ENCODE data around the gene SHB. TPM values are rescaled to one million over a fixed set of nuclear protein-coding genes. Genes with fewer than 3 reads are reported as not detected.
A peak's percentile ranks its signal among the peaks of the same experiment; 100 is the strongest.

The SHB gene
- total RNA-seq, 1 donor from 2014 or later, result 24.1 TPM

DNA sequence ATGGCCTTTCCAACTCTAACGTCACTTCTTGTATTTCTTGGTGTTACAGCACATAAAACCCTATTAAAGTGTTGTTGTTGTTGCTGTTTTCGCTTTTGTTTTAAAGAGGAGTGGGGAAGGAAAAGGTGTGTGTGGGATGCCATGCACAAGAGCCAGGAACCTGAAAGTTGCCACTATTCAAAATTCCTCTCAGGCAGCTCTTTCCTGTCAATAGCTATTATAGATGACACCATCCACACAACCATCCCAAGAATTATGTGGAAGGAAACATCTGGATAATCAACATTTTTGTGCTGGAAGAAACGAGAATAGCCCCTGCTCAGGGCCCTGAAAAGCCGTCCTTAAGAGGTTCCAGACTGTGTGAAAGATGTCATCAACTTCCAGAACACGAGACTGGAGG, 79.3 kb downstream of the SHB start:
- DNase-seq (ENCODE audit: low spot score), result no peak

DNA sequence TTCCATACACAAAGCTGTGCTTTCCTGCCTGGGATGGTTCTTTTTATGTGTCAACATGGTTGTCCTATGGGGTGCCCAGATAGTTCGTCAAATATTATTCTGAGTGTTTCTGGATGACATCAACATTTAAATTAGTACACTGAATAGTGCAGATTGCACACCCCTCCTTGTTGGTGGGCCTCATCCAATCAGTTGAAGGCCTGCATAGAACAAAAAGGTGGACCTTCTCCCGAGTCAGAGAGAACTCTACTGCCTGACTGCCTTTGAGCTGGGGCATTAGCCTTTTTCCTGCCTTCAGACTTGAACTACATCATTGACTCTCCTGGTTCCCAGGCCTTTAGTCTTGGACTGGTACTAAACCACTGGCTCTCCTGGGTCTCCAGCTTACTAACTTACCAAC, 80.4 kb downstream of the SHB start:
- no peak for DNase-seq (ENCODE audit: low spot score)

DNA sequence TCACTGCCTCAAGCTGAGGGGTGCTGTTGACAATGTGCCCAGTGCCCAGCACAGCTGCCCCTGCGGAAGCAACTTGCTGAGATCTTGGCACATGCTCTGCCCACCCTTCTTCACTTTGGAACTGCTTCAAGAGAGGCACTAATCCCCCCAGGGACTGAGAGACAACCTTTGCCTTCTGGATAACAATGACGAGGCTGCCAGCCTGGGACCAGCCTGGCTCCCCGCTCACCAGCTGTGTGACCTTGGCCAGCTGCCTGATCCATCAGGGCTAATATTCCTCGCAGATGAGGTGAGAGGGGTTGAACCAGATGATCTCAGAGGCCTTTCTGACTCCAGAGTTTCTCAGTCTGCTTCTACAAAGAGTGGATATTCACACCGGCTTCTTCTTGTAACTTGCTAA, 81.0 kb downstream of the SHB start:
- DNase-seq (ENCODE audit: low spot score), result no peak

DNA sequence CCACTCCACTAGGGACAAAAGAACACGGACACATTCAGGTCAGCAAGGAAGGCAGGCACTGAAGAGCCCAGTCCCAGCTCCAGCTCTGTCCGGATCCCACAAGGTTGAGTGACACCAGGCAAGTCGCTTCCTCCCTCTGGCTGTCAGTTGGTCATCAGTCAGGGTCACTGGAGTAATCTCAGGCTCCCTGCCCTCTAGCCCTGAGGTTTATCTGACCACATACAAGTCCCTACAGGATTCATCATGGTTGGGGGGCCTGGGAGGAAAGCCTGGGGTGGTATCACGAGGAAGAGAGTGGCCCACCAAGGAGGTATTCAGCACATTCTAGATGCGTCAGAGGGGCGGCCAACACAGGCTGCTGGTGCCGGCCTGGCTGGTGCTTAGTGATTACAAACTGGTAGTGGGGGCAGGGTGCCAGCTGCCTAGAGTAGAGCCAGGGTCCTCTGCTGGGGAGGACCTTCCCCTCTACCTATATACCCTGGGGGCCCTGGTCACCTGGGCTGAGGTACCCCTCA, 81.5 kb downstream of the SHB start:
- no peak for DNase-seq (ENCODE audit: low spot score)

- no peak for DNase-seq (ENCODE audit: low spot score)
These were observed 82.2 kb downstream of the SHB start for GRCh38 chr9:37986771-37987258.

DNA sequence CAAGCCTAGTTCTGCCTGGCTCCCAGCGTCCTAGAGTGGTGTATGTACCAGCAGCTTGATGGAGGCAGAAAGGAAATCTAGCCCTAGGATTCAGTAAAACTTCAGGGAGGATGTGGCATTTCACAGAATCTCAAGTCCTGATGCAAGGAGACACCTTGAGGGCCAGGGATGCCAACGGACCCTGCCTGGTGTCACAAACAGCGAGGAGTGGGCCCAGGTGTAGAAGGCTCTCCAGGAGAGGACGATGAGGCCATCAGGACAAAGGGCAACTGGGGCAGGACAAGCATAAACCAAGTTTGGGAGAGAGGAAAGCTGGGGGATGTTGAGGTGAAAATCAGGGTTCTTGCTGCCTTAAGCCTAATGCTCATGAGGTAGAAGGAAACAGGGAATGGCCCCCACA, 83.0 kb downstream of the SHB start:
- no peak for DNase-seq (ENCODE audit: low spot score)

- peak; percentile 78 for DNase-seq (ENCODE audit: low spot score)
These were observed 84.1 kb downstream of the SHB start for GRCh38 chr9:37984672-37985611.

- no peak for DNase-seq (ENCODE audit: low spot score)
These were observed 84.8 kb downstream of the SHB start for GRCh38 chr9:37984278-37984671.

GRCh38 chr9:37983381-37984067, 85.5 kb downstream of the SHB start:
- no peak for DNase-seq (ENCODE audit: low spot score)

DNA sequence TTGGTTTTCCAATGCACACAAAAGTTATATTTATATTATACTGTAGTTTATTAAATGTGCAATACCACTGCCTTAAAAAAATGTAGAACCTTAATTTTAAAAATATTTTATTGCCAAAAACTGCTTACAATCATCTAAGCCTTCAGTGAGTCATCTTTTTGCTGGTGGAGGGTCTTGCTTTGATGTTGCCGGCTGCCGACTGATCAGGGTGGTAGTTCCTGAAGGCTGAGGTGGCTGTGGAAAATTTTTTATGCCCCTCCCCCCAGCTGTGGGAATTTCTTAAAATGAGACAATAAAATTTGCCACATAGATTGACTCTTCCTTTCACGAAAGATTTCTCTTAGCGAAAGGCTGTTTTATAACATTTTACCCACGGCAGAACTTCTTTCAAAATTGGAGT, 89.2 kb downstream of the SHB start:
- DNase-seq (ENCODE audit: low spot score), result no peak

DNA sequence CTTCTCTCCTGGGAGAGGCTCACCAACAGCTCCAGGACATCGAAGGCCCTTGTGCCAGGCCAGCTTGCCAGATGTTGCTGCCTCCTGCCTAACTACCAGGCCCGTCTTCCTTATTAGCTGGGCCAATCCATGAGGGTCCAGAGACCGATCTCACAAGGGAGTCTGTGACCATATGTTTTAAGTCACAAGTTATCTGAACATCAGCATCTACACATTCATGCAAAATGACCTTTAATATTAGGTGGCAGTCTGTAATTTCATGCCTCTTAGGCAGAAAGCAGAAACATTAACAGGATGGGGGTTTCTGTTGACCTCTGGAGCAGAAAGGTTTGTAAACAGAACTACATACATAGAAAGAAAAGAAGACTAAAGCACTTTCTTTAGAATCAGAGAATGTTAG, 90.0 kb downstream of the SHB start:
- DNase-seq (ENCODE audit: low spot score), result no peak

GRCh38 chr9:37978481-37978864, 90.6 kb downstream of the SHB start:
- no peak for DNase-seq (ENCODE audit: low spot score)

DNA sequence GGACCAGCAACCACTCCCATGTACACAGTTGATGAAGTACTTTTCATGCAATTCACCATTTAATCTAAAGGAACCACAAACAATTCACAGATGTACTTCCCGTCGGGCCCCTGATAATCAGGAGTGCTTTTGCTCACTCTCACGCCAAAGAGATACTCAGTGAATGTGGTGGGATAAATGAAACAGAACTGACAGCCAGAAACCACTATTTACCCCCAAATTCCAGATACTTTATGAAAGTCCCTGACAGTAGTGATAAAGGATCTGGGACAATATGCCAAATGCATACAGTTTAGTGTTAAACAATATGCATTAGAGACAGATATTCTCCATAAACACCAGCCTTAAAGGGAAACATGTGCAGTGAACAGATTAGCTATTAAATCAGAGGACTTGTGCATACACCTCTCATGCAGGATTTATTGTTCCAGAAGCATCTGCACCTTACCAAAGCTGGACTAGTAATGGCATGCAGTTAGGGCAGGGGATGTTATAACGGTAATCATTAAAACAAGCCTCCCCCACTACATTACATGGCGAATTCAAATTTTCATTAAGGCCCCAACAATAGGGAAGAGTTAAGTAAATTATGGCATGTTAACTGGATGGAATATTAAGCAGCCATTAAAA, 91.1 kb downstream of the SHB start:
- no peak for DNase-seq (ENCODE audit: low spot score)

DNA sequence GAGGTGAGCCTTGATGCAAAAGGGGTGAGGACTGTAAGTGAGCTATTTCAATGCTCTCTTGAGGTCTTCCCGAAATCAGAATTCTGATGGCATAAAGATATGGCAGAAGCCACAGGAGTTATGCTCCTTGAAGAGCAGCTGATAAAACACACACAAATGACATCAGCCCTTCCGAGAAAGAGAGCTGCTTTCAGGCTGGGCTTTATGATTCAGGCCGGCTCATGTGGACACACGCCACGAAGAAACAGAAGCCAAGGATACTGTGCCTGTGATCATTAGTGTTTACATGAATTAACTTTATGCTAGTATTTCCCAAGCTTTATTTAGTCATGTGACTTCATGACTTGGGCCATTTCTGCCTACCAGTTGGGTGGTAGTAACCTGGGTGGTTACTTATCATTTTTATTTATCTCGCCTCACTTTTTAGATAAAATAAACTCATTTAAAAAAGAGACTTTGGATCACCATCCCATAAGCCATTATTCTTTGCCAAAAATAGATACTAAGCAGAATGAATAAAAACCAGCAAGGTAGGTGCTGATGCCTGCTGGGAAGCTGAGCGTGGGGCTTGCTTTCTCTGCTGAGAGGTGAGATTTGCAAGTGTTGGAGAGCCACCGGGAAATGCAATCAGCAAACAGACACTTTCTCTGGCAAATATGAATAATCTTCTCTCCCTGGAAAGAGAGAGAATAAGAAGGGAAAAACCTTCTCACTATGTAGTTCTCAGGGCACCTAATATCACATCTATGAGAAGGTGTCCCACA, 92.1 kb downstream of the SHB start:
- peak; percentile 89 for DNase-seq (ENCODE audit: low spot score)

DNA sequence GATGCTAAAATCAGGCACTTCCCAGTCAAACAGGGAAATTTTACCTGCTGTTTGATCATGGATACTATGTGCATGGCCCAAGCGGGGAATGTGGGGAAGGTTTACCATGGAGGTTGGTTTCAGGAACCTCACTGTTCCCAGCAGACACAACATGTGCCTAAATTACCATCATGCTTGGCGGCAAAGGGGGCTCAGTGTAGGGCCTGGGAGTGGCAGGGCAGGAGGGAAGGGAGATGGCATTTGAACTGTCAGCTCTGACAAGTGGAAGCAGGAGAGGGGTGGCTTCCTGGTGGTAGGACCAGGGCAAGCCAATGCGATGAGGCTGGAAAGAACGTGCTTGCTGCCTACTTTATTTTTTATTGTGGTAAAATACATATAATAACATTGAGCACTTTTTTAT, 93.4 kb downstream of the SHB start:
- DNase-seq (ENCODE audit: low spot score), result no peak

GRCh38 chr9:37974506-37975173, 94.4 kb downstream of the SHB start:
- DNase-seq (ENCODE audit: low spot score), result no peak

DNA sequence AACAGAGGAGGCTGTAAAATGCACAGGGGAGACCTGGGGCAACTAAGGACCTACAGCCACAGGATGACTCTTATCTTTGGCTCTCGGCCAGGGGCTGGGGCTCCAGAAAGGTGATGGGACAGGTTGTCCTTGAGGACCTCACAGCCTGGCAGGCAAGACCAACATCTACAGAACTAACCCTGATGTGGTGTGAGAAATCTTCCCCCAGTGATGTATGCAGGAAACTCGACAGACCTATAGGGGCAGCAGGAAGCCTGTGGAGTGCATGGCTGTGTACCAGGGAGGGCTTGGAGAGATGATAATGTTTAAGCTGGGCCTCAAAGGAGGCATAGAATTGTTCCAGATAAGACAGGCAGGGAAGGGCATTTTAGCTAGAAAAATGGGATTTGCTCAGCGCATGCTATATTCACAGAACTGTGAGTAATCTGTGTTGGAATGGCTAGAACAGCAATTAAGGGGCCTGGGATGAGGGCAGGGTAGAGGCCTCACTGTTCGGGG, 96.6 kb downstream of the SHB start:
- DNase-seq (ENCODE audit: low spot score), result peak; percentile 92

DNA sequence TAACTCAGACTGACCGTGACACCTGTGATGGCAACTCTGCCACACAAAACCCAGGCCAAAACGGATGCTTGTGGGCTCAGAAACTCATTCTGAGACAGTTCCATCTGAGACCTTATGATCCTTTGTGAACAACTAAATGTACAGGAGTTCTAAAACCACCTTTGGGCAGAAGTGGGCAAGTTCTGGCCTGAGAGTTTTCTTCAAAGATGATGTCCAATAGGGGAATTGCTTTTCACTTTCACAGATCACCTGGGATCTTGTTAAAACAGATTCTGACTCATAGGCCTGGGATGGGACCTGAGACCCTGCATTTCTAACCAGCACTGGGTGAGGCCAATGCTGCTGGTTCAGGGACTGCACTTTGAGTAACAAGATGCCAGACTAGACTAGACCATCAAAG, 97.3 kb downstream of the SHB start:
- DNase-seq (ENCODE audit: low spot score), result no peak

DNA sequence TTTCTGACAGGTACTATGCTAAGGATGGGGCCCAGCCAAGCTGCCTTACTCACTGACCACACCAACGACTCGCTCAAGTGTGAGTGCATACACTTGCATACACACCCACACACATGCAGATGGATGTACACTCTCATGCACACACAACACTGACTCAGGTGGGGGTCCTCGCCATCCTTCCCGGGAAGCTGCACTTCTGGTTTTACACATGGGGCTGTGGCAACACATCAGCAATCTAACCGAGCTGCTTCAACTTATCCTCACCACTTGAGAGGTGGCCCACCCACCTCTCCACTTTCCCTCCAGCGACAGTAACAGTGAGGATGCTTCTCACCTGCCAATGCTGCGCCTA, 97.9 kb downstream of the SHB start:
- no peak for DNase-seq (ENCODE audit: low spot score)

- DNase-seq (ENCODE audit: low spot score), result no peak
These were observed 98.5 kb downstream of the SHB start for GRCh38 chr9:37970301-37971107.
